CD14-positive monocyte (primary cell): Measurements from ENCODE around the gene EXOSC2. TPM values are rescaled to one million over a fixed set of nuclear protein-coding genes. Genes with fewer than 3 reads are reported as not detected.

Source experiments
- DNase-seq, 3 donors: peaks; one replicate each; pipeline ENCODE4 v3.0.0-alpha.2; 2011 to 2022
- H2AFZ ChIP-seq: 2 replicates; pipeline ENCODE4 v1.6.0; 2012; ENCODE audit warnings: mild to moderate bottlenecking, low read depth, low read length, inconsistent platforms; ENCODE audit not compliant: insufficient read depth, poor library complexity, severe bottlenecking
- H3K27ac ChIP-seq, 2 donors: 1 replicate in 1 of 2; 2 replicates in 1 of 2; pipeline ENCODE4 v1.5.1; 2012 to 2013; ENCODE audit warnings: low read length in 2 of 2, control low read depth in 1 of 2, inconsistent platforms in 1 of 2, low read depth in 1 of 2, mild to moderate bottlenecking in 1 of 2
- H3K27me3 ChIP-seq, 2 donors: one replicate each; pipeline versions ENCODE4 v1.6.0 to v1.6.1; 2011 to 2013; ENCODE audit warnings: low read length in 2 of 2; ENCODE audit not compliant: control insufficient read depth in 2 of 2, insufficient read depth in 2 of 2
- H3K36me3 ChIP-seq, 2 donors: replicated peaks in 1 of 2; 1 replicate in 1 of 2; 2 replicates in 1 of 2; pipeline versions ENCODE4 v1.5.1 to v1.6.1; 2012 to 2013; ENCODE audit warnings: low read length in 2 of 2, control low read depth in 1 of 2, inconsistent platforms in 1 of 2, mild to moderate bottlenecking in 1 of 2; ENCODE audit not compliant: insufficient read depth in 2 of 2, control insufficient read depth in 1 of 2
- H3K4me1 ChIP-seq, 2 donors: 1 replicate in 1 of 2; 2 replicates in 1 of 2; pipeline versions ENCODE4 v1.5.1 to v1.6.1; 2012 to 2013; ENCODE audit warnings: low read length in 2 of 2, control low read depth in 1 of 2, inconsistent platforms in 1 of 2, mild to moderate bottlenecking in 1 of 2, moderate library complexity in 1 of 2; ENCODE audit not compliant: insufficient read depth in 2 of 2, control insufficient read depth in 1 of 2
- H3K4me2 ChIP-seq: replicated peaks from 2 replicates; pipeline ENCODE3; 2012; ENCODE audit warnings: low read length, moderate library complexity, mild to moderate bottlenecking; ENCODE audit not compliant: poor library complexity, severe bottlenecking; ENCODE audit errors: extremely low read depth
- H3K4me3 ChIP-seq, 3 experiments: fragments of 200-600 bp in 1 of 3; sonication (generic) in 1 of 3; replicated peaks in 1 of 3; 1 replicate in 2 of 3; 2 replicates in 1 of 3; pipeline ENCODE4 v1.5.1; 2011 to 2013; ENCODE audit warnings: low read length in 3 of 3, mild to moderate bottlenecking in 3 of 3, control low read depth in 2 of 3, low read depth in 2 of 3, inconsistent platforms in 1 of 3, moderate library complexity in 1 of 3
- H3K79me2 ChIP-seq: 2 replicates; pipeline ENCODE4 v1.6.0; 2012; ENCODE audit warnings: mild to moderate bottlenecking, control low read depth, inconsistent platforms, low read length, moderate library complexity; ENCODE audit not compliant: insufficient read depth
- H3K9ac ChIP-seq: 2 replicates; pipeline ENCODE4 v1.6.0; 2017; ENCODE audit warnings: low read length, mild to moderate bottlenecking; ENCODE audit not compliant: insufficient read depth, poor library complexity, severe bottlenecking
- H3K9me3 ChIP-seq, 2 donors: replicated peaks in 1 of 2; 1 replicate in 1 of 2; 2 replicates in 1 of 2; pipeline versions ENCODE4 v1.5.1 to v1.6.1; 2012 to 2013; ENCODE audit warnings: low read length in 2 of 2, control low read depth in 1 of 2; ENCODE audit not compliant: control insufficient read depth in 1 of 2, insufficient read depth in 1 of 2
- H4K20me1 ChIP-seq: 2 replicates; pipeline ENCODE4 v1.6.0; 2012; ENCODE audit warnings: mild to moderate bottlenecking, low read length, control low read depth, moderate library complexity; ENCODE audit not compliant: insufficient read depth
- H3K27ac Mint-ChIP-seq, 7 donors: one replicate each; pipeline ENCODE4 v1.8.0; 2020; ENCODE audit warnings: mild to moderate bottlenecking in 7 of 7, mixed read lengths in 7 of 7, moderate library complexity in 6 of 7, inconsistent platforms in 2 of 7
- H3K27me3 Mint-ChIP-seq, 3 donors: one replicate each; pipeline ENCODE4 v1.8.0; 2021 to 2022; ENCODE audit warnings: low read depth in 3 of 3, mild to moderate bottlenecking in 3 of 3, mixed read lengths in 3 of 3, moderate library complexity in 3 of 3, inconsistent platforms in 1 of 3
- H3K36me3 Mint-ChIP-seq, 2 donors: one replicate each; pipeline ENCODE4 v1.8.0; 2020; ENCODE audit warnings: mixed read lengths in 2 of 2, inconsistent platforms in 1 of 2, mild to moderate bottlenecking in 1 of 2
- H3K4me1 Mint-ChIP-seq: one replicate; pipeline ENCODE4 v1.8.0; 2020; ENCODE audit warnings: mild to moderate bottlenecking, mixed read lengths
- H3K4me3 Mint-ChIP-seq, 2 donors: one replicate each; pipeline ENCODE4 v1.8.0; 2020; ENCODE audit warnings: mild to moderate bottlenecking in 2 of 2, mixed read lengths in 2 of 2, moderate library complexity in 1 of 2
- H3K9me3 Mint-ChIP-seq, 7 donors: one replicate each; pipeline ENCODE4 v1.8.0; 2020 to 2022; ENCODE audit warnings: mixed read lengths in 7 of 7, mild to moderate bottlenecking in 6 of 7, moderate library complexity in 6 of 7, inconsistent platforms in 2 of 7
- CTCF ChIP-seq: fragments of 200-600 bp; IDR thresholded peaks from one replicate; pipeline ENCODE4 v1.8.0; 2022; ENCODE audit warnings: antibody characterized with exemption, mild to moderate bottlenecking
- WGBS: methylation state at CpG from one replicate; pipeline ENCODE4 v1.1.5; 2013; ENCODE audit warnings: missing lambda C conversion rate; ENCODE audit not compliant: insufficient coverage; 5-methylcytosine and 5-hydroxymethylcytosine counted together
- intact Hi-C, 2 donors: fragments of 100-400 bp; cut with micrococcal nuclease; formaldehyde crosslinking; loops; one replicate each; pipeline versions ENCODE4 v1.15.0 to v1.15.1; 2023
- polyA plus RNA-seq, 3 donors: library from polyadenylated mRNA; depleted of rRNA in 1 of 3; unstranded in 2 of 3; stranded (reverse) in 1 of 3; fragments of 300-500 nt in 2 of 3; fragments of >200 nt in 1 of 3; fragmentation: Illumina TruSeq in 2 of 3; gene quantifications; 1 replicate in 2 of 3; 2 replicates in 1 of 3; pipeline ENCODE4 v1.2.3, GENCODE V29; 2012 to 2021

EXOSC2 gene
- polyA plus RNA-seq, 3 donors, result 10.2 to 15.8 (median 11.2) TPM

DNA sequence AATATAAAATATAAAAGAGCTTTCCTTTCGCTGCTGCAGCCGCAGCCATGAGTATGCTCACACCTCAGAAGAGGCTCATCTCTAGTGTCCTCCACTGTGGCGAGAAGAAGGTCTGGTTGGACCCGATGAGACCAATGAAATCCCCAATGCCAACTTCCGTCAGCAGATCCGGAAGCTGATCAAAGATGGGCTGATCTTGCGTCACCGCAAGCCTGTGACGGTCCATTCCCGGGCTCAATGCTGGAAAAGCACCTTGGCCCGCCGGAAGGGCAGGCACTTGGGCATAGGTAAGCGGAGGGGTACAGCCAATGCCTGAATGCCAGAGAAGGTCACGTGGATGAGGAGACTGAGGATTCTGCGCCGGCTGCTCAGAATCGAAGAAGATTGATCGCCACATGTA lies 41.8 kb upstream of the EXOSC2 start:
- TF ChIP-seq CTCF, result no peak
- intact Hi-C loops, result no loop called here
- peak overlapping the region in 1 of 7 donors; percentile 72 for H3K27ac Mint-ChIP-seq

GRCh38 chr9:130654879-130655278 lies 38.7 kb upstream of the EXOSC2 start:
- no peak overlapping the region for H3K4me2 ChIP-seq
- Mint-ChIP-seq H3K27ac (no peak overlapping the region), H3K4me3 (no peak overlapping the region), H3K4me1 (peaks cover 2% of the 10 kb centered on the region), H3K36me3 (no peaks in the 10 kb centered on the region), H3K27me3 (peaks cover 52 to 81% (median 54%) of the 10 kb centered on the region in 3 donors), H3K9me3 (peaks cover 0 to 9% (median 3%) of the 10 kb centered on the region in 7 donors)
- H3K79me2 ChIP-seq, result no peaks in the 10 kb centered on the region
- H2AFZ ChIP-seq, result no peak overlapping the region
- H3K4me3 ChIP-seq, result no peak overlapping the region
- H3K9me3 ChIP-seq, result peaks cover 0 to 14% of the 10 kb centered on the region in 2 donors
- H3K9ac ChIP-seq, result no peak overlapping the region
- no peak for TF ChIP-seq CTCF
- no peaks in the 10 kb centered on the region for H3K4me1 ChIP-seq
- H4K20me1 ChIP-seq, result no peaks in the 10 kb centered on the region
- H3K36me3 ChIP-seq, result no peaks in the 10 kb centered on the region
- intact Hi-C loops, result no loop called here
- no peak overlapping the region for H3K27ac ChIP-seq
- WGBS, result 96% methylated on average over 3 of the region's 6 CpGs
- H3K27me3 ChIP-seq, result peaks cover 18 to 40% of the 10 kb centered on the region in 2 donors
- DNase-seq, result no peak

More for the DNA sequence above, 41.8 kb upstream of the EXOSC2 start:
- Mint-ChIP-seq H3K36me3 (no peaks in the 10 kb centered on the region), H3K4me3 (peak overlapping the region in 1 of 2 donors; percentile 57), H3K4me1 (no peaks in the 10 kb centered on the region), H3K9me3 (peaks cover 0 to 4% (median 0%) of the 10 kb centered on the region in 7 donors), H3K27me3 (peaks cover 30 to 60% (median 34%) of the 10 kb centered on the region in 3 donors)
- no peaks in the 10 kb centered on the region for H3K4me1 ChIP-seq
- H2AFZ ChIP-seq, result no peak overlapping the region
- H3K9ac ChIP-seq, result no peak overlapping the region
- H3K9me3 ChIP-seq, result peaks cover 0 to under 1% of the 10 kb centered on the region in 2 donors
- no peak overlapping the region for H3K4me2 ChIP-seq
- H3K27ac ChIP-seq, result no peak overlapping the region
- H3K79me2 ChIP-seq, result no peaks in the 10 kb centered on the region
- DNase-seq, result no peak
- WGBS, result 95% methylated on average over 16 of the region's 18 CpGs
- no peaks in the 10 kb centered on the region for H4K20me1 ChIP-seq
- no peaks in the 10 kb centered on the region for H3K36me3 ChIP-seq
- no peak overlapping the region for H3K4me3 ChIP-seq
- H3K27me3 ChIP-seq, result peaks cover 0 to 9% of the 10 kb centered on the region in 2 donors
